GM12875 (cell line): ENCODE data around the gene ANGPTL2.

Source experiments
- H3K4me3 ChIP-seq: one replicate; pipeline ENCODE4 v1.5.1; 2011; ENCODE audit warnings: low read depth, low read length, control low read depth
- CTCF ChIP-seq: IDR thresholded peaks from 2 replicates; pipeline ENCODE4 v1.5.1; 2011; ENCODE audit warnings: low read depth, mild to moderate bottlenecking, control low read depth, inconsistent platforms, low read length, moderate library complexity, borderline replicate concordance; ENCODE audit not compliant: insufficient read depth

Gene ANGPTL2

DNA sequence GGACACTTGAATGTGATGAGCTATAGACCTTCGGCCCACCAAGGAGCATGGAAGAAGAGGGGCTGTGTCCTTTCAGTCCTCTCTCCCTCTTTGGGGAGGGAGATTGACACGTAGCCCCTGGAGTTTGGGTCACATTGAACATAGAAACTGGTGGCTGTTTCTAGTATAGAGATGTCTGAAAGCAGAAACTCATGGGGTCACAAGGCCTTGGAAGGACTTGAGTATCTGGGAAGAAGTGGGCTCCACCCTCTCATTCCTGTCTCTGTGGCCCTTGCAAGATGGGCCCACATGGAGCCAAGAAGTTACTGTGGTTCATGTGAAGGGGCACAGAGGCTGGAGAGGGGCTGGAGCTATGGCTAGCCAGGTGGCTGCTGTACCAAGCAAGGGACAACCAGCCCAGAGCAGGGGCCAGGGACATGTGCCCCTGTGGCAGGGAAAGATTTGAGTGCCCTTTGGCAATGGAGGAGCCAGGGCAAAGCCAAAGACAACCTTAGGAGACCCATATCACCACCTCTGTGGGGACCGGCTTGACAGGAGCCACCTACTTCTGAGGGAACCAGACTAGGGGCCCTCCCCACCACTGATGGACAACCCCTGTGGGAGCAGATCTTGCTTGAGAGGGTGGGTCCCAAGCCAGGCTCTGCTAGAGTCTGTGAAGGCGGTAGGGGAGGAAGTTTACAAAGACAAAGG, 12.8 kb upstream of the ANGPTL2 start:
- TF ChIP-seq CTCF, result no peak
- no peak overlapping the region for H3K4me3 ChIP-seq

GRCh38 chr9:127133739-127134167, 11.3 kb upstream of the ANGPTL2 start:
- no peak for TF ChIP-seq CTCF
- no peak overlapping the region for H3K4me3 ChIP-seq

GRCh38 chr9:127132921-127133647, 10.6 kb upstream of the ANGPTL2 start:
- TF ChIP-seq CTCF, result no peak
- no peak overlapping the region for H3K4me3 ChIP-seq

DNA sequence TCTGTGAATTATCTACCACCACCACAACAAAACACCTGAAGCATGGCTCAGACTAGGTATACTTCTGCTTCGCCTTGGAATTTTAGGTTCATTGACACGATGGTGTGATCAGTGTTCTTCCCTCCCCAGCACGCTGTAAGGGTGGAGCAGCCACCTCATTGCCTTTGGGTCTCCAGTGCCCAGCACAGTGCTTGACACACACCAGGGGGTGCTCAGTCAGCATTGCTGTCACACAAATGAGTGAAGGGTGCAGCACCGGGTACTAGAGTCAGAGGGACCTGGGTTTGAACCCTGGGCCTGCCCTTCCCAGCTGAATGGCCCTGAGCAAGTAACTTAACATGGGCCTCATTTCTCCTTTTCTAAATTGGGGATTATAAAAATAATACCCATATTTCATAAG, 9.9 kb upstream of the ANGPTL2 start:
- no peak overlapping the region for H3K4me3 ChIP-seq
- TF ChIP-seq CTCF, result no peak

- H3K4me3 ChIP-seq, result no peak overlapping the region
- TF ChIP-seq CTCF, result no peak
These were observed 9.4 kb upstream of the ANGPTL2 start for GRCh38 chr9:127131871-127132270.

DNA sequence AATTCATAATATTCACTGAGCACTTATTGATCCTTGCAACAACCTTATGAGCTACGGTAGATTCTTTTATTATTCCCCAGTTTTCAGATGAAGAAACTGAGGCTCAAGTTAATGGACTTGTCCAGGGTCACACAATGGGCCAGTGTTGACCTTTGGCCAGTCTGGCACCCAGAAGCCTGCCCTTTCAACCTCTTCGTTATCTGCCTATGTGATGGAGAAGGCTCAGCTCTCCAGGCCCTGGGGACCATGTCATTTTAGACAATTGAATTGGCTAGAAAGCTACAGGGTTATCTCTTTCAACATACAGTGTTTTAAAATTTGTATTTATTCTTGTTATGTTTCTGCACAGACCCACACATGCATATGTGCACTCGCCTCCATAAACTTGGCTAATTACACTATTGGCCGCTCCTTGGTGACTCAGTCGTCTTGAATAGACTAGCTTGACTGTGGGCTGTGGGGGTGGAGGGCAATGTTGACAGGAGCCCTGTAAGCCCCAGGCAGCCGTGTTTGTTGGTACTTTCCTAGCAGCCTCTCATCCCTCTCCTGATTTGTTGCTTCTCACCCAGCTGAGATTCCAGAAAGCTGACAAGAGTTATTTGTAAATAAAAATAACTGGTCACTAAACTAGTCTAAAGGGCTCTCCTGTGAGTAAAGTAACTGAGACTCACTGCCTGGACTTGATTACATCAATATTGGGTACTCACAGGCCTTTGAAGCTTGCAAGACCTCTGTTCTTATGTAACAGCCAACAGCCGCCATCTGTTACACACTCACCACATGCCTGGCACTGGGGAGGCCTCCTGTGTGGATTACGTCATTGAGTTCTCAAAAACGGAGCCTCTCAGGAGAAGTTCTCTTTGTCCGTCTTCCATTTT, 8.5 kb upstream of the ANGPTL2 start:
- TF ChIP-seq CTCF, result no peak

More for the DNA sequence above, 8.5 kb upstream of the ANGPTL2 start:
- H3K4me3 ChIP-seq, result no peak overlapping the region
